Measurements from ENCODE around the gene PPP1R15A.
A peak's percentile ranks its signal among the peaks of the same experiment; 100 is the strongest.
"Not testable (repeated sequence)": the region's sequence is repeated elsewhere in the genome, so short reads cannot be mapped to it uniquely, and the experiment has no call there.

The PPP1R15A gene

DNA sequence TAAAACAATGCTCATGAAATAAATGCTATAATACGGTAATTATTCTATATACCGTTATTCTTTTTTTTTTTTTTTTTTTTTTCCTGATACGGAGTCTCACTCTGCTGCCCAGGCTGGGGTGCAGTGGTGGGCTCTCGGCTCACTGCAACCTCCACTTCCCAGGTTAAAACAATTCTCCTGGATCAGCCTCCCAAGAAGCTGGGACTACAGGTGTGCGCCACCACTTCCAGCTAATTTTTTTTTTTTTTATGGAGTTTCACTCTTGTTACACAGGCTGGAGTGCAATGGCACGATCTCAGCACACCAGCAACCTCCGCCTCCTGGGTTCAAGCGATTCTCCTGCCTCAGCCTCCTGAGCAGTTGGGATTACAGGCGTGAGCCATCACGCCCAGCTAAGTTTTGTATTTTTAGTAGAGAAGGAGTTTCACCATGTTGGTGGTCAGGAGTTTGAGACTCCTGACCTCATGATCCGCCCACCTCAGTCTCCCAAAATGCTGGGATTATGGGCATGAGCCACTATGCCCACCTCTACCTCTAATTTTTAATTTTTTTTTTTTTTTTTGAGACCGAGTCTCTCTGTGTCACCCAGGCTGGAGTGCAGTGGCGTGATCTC, 6.9 kb downstream of the PPP1R15A start:
- DNase-seq: no peak

DNA sequence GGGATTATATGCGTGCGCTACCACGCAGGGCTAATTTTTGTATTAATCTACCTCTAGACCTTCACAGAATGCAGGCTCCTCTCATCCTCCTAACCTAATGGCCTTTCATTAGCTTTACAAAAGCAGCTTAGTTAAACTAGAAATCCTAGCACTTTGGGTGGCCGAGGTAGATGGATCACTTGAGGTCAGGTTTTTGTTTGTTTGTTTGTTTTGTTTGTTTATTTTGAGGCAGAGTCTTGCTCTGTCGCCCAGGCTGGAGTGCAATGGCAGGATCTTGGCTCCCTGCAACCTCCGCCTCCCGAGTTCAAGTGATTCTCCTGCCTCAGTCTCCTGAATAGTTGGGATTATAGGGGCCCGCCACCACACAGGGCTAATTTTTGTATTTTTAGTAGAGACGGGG, 7.5 kb downstream of the PPP1R15A start:
- not testable (repeated sequence) for DNase-seq

DNA sequence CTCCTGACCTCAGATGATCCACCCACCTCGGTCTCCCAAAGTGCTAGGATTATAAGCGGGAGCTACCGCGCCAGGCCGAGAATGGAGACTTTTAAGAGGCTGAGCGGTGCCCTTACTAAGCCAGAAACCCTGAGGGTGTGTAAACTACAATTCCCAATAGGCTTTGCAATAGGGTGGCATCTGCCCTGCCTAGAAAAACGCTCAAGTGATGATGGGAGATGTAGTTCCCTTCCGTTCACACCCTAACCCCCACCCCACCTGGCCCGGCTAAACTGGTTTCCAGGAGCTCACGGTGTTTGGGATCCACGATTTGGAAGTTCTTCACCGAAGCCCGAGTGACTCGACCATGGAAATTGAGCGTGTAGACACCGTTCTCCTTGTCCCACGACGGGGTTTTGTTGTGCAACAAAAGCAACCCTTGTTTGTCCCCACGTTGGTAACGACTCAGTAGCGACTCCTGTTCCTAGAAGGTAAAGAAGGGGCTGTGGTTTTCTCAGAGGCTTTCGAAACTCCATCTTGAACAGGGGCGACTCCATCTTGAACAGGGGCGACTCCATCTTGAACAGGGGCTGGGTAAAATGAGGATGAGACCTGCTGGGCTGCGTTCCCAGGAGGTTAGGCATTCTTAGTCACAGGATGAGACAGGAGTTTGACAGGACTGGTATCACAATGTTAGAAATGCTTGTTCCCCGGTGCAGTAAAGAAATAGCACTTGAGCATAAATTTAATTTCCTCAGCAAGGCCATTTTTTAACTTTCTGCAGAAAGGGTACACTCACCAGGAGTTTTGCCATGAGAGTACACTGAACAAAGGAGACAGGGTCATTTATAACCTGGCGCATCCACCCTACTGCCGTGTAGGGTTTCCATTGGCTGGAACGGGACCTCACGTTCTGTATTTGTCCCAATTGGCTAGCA, 9.8 kb downstream of the PPP1R15A start:
- DNase-seq: peak in 2 of 58 donors; percentile 9 to 11

DNA sequence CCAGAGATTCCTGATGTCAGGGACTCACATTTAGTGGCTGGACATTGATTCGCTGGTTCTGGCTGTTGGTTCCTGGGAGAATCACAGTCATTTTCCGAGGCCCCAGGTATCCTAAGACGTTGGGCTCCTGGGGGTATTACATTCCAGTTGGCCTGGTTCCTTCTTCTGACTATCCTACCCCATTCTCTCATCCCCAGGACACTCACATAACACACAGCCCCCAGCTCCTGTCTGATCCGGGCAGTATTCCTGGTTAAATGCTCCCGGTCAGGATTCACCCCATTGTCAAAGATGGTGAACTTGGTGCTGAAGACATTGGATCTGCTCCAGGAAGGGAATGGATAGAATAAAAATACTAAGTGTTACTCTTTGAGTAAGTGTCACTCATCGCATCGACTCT, 11.5 kb downstream of the PPP1R15A start:
- DNase-seq: no peak

DNA sequence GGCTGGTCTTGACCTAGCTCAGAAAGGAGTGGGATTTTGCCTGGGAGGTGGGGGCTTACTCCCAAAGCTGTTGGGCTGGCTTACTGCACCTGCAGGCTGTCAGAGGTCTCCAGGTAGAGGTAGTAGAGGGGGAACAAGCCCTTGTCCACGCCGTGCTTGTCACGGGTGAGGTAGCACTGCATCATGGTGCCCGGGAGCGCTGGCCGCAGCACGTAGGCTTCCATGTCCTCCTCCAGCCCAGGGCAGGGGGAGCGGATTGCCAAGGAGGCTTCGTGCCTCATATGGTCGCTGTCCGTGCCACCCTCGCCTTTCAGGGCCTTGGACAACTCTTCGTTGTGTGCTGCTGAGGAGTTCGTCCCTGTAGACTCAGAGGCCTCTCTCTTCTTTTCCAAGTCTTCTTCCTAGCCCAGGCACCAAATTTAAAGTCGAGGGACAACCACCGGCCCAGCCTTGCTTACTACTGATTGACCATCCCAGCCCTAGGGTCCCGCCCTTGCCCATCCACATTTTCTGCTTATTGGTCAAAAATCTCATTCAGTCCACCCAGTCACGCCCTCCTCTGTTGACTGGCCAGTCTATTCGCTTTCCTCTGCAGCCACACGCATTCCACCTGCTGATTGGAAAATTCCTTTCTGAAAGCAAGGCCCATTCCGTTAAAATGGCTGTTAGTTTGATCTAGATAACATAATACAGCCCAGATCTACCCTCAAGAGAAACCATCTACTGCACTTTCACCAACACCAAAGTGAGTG, 15.8 kb downstream of the PPP1R15A start:
- no peak for DNase-seq

DNA sequence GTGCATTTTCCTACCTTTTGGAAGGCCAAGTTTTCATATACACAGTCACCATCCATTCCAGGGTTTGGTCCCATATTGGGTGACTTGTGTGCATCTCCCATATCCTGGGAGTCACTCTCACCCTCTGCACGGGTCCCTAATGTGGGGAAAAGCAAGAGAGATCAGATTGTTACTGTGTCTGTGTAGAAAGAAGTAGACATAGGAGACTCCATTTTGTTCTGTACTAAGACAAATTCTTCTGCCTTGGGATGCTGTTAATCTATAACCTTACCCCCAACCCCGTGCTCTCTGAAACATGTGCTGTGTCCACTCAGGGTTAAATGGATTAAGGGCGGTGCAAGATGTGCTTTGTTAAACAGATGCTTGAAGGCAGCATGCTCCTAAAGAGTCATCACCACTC, 17.3 kb downstream of the PPP1R15A start:
- DNase-seq: not testable (repeated sequence)

DNA sequence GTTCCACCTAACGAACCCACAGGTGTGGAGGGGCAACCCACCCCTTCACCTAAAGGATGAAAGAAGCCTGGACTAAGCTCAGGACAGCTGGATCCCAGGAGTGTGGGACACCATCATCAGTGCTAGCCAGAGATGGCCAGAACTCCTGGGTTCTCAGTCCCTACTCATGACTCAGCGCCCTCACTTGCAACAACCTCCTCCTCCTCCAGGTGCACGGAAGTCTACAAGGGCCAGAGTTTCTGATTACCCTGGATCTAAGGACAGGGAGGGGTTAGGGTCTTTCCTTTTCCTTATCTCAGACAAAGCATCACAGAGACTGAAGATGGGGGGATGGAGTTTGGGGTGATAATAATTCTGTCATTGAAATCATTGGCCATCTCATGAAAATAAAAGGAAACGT, 18.3 kb downstream of the PPP1R15A start:
- DNase-seq: no peak

DNA sequence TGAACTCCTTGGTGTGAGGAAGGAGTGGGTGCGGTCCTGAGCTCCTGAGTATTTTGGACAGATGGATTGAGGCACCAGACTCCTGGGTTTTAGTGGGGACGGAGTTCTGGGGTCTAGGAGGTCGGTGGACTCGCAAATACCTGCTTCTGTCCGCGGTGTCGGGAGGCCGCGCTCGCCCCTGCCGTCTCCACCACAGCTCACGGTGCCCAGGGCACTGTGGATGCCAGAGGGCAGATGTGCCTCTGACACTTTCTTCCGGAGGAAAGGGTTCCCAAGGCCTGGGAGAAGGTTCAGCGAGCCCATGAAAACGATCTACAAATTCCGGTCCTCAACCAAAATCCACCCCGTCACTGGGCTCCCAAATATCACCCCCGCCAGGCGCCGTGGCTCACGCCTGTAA, 23.0 kb downstream of the PPP1R15A start:
- DNase-seq: no peak

DNA sequence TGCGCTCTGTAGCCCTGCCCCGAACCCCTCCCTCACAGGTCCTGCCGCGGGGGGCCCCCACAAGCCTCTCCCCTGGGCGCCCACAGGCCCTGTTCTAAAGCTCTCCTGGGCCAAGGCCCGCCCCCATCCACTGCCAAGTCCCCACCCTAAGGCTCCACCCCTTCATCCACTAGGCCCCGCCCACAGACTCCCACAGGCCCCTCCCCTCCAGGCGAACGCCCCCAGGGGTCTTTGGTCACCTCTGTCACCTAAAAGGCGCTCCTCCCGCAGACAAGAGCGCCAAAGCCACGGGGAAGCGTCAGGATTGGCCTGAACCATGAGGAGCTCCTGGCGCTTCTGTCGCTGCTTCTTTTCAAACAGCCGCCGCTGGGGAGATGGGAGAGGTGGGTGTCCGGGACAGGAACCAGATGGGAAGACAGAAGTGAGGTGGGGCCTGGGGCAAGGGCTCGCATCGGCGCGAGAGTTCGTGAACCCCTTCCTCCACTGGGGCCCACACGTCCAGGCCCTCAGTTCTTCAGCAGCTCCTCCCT, 24.0 kb downstream of the PPP1R15A start:
- peak in 35 of 58 donors; percentile 5 to 70 (median 32) for DNase-seq

DNA sequence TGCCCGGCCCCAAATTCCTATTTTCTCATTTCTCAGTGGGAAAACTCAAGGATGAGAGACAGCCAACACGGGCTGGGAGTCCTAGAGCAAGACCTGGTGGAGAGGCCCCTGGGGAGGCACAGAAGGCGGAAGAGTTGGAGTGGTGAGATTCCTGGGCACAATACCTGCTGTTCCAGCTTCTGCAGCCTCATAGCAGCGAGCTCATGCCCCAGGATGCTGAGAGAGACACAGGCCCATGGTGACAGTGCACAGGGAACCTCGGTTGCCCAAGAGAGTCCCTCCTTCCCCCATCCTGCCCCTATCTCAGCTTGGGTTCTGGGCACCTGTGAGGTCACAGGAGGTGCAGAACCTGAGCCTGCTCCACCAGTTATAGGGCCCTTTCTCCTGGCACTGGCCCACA, 25.0 kb downstream of the PPP1R15A start:
- no peak for DNase-seq

DNA sequence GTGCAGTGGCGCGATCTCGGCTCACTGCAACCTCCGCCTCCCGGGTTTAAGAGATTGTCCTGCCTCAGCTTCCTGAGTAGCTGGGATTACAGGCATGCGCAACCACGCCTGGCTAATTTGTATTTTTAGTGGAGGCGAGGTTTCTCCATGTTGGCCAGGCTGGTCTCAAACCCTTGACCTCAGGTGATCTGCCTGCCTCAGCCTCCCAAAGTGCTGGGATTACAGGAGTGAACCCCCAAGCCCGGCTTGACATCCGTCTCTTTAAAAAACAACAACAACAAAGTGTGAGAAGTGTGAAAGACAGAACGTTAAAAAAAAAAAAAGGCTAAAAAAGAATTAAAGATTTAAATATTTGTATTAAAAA, 27.1 kb downstream of the PPP1R15A start:
- not testable (repeated sequence) for DNase-seq

DNA sequence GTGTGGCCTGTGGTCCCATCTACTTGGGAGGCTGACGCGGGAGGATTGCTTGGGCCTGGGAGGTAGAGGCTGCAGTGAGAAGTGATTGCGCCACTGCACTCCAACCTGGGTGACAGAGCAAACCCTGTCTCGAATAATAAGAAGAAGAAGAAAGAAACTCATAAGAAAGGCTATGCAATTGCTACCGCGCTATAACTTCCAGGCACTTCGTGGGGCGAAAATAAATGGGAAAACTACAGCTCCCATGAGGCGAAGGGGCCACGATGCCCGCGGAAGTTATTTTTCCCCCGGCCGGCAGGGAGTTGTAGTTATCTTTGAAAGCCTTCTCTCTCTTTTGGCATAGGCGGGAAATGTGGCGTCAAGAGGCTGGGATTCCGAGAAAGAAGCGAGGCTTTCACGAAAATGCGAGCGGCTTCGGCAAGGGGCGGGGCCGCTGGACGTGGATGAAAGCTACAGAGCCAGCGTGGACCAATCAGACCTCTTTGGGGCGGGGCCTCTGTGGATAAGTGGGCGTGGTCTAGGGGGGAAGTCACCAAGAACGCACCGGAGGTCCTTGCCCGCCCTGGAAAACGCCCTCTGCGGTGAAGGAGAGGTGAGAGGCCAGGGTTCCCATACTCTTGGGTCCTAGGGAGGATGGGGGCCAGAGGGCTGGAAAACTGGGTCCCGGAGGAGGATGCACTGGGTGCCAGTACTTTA, 27.7 kb downstream of the PPP1R15A start, which contains the start of gene NUCB1:
TSS of gene NUCB1 (plus strand) at position 532 of the 696 bp plus-strand sequence. CDS start 485 bp downstream, outside the sequence.
- peak; percentile 78 to 99 (median 98) for DNase-seq

DNA sequence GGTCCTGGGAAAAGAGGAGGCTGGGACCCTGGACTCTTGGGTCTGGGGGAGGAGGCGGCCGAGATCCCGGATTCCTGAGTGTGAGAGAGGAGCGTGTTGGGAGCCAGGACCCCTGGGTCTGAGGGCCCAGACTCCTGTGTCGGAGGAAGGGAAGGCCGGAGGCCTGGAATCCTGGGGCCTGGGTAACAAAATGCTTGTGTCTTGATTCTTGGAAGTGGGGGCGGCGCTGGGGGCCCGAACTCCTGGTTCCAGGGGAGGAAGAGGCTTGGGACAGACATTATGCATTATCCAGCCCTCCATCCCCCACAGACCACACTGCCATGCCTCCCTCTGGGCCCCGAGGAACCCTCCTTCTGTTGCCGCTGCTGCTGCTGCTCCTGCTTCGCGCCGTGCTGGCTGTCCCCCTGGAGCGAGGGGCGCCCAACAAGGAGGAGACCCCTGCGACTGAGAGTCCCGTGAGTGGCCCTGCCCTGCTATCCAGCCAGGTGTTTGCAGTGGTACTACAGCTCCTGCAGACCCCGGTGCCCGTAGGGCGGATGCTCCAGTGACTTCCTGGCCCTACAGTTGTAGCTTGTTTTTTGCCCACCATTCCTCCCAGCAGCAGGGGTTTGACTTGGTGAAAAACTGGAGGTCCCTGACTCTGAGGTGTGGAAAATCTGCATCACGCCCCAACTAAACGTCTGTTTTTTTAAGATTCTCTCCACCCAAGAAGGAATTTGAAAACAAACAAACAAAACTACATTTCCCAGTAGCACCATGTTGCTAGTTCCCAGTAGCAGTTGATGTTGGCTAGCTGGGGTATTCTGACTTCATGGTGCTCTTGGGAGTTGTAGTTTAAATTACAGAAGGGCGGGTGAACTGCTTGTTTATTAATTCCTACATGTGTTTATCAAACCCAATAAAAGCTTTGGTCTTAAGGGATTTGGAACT, 28.5 kb downstream of the PPP1R15A start:
- peak in 2 of 58 donors; percentile 25 to 28 for DNase-seq

DNA sequence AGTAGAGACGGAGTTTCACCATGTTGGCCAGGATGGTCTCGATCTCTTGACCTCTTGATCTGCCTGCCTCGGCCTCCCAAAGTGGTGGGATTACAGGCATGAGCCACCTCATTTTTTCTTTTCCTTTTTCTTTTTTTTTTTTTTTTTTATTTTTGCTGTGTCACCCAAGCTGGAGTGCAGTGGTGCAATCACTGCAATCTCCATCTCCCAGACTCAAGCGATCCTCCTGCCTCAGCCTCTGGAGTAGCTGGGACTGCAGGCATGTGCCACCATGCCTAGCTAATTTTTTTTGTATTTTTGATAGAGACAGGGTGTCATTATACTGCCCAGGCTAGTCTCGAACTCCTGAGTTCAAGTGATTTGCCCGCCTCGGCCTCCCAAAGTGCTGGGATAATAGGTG, 30.1 kb downstream of the PPP1R15A start:
- DNase-seq: not testable (repeated sequence)

DNA sequence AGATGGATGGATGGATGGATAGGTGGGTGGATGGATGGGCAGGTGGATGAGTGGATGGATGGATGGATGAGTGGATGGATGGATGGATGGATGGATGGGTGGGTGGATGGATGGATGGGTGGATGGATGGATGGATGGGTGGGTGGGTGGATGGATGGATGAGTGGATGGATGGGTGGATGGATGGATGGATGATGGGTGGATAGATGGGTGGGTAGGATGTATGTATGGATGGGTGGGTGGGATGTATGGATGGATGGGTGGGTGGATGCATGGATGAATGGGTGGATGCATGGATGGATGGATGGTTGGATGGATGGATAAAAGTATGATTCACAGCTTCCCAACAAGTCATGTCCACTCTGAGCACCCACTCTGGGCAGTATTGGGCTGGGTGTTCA, 31.6 kb downstream of the PPP1R15A start:
- DNase-seq: not testable (repeated sequence)

DNA sequence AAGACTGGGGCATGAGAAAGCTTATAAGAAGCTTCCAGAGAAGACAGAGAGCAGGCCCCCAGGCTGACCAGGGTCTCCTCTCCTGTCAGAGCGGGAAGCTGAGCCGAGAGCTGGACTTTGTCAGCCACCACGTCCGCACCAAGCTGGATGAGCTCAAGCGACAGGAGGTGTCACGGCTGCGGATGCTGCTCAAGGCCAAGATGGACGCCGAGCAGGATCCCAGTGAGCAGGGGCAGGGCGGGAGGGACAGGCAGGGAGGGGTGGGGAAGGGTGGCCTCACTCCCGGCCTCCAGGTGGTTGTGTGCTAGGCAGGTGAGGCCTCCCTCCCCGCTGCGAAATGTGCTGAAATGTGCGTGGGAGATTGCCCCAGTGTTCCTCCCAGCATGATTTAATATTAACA, 33.4 kb downstream of the PPP1R15A start:
- no peak for DNase-seq

DNA sequence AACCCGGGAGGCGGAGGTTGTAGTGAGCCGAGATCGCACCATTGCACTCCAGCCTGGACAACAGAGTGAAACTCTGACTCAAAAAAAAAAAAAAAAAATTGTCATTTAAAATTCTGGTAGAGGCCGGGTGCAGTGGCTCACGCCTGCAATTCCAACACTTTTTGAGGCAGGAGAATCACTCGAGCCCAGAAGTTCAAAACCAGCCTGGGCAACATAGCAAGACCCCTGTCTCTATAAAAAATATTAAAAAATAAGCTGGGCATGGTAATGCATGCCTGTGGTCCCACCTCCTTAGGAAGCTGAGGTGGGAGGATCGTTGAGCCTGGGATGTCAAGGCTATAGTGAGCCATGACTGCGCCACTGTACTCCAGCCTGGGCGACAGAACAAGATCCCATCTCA, 34.1 kb downstream of the PPP1R15A start:
- no peak for DNase-seq

DNA sequence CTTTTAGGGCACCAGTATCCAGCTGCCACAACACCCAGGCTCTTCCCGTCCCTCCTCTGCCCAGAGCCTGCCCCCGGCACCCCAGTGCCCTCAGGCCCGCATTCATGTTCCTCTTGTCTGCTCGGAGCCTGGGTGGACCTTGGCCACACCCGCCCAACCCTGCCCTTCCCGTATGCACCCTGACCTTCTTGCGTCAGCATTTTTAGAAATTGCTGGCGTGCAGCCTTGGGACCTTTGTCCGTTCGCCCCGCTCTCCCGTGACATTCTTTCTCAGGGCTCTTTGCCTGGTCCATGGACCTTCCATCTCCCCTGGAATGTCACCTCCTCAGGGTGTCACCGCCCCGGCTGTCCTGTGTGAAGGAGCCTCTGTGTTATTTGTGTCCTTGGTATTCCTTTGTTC, 35.5 kb downstream of the PPP1R15A start:
- no peak for DNase-seq

DNA sequence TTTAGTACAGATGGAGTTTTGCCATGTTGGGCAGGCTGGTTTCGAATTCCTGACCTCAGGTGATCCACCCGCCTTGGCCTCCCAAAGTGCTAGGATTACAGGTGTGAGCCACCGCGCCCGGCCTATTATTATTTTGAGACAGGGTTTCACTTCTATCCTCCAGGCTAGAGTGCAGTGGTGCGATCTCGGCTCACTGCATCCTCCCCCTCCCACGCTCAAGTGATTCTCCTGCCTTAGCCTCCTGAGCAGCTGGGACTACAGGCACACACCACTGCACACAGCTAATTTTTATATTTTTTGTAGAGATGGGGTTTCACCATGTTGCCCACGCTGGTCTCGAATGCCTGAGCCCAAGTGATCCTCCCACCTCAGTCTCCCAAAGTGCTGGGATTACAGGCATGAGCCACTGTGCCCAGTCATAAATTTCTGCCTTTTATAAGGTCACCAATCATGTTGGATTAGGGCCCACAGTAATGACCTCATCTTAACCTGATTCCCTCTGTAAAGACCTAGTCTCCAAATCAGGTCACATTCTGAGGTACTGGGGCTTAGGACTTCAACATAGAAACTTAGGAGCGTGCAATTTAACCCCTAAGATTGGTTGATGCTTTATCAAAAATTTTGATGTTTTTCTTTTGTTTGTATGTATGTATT, 37.3 kb downstream of the PPP1R15A start:
- DNase-seq: not testable (repeated sequence)
